Epithelial cell of proximal tubule (primary cell): ENCODE results near the gene NR2F2. TPM values are rescaled to one million over a fixed set of nuclear protein-coding genes. Genes with fewer than 3 reads are reported as not detected.

Experiments used
- DNase-seq: peaks from one replicate; pipeline ENCODE4 v3.0.0-alpha.2; 2011; ENCODE audit warnings: low read depth
- H3K4me3 ChIP-seq: 2 replicates; pipeline ENCODE4 v1.5.1; 2011; ENCODE audit warnings: low read depth, mild to moderate bottlenecking, low read length
- total RNA-seq: library from RNA; depleted of rRNA; stranded (reverse); fragments of >200 nt; gene quantifications from 2 replicates; pipeline ENCODE4 v1.2.3, GENCODE V29; 2015
- TF ChIP-seq, protein P1 (sequence below): conservative IDR thresholded peaks from 2 replicates; pipeline ENCODE4 v1.5.1; 2012; ENCODE audit warnings: low read depth, mild to moderate bottlenecking, low read length

Gene NR2F2
- total RNA-seq, 1 donor from 2014 or later = 17.6 TPM

DNA sequence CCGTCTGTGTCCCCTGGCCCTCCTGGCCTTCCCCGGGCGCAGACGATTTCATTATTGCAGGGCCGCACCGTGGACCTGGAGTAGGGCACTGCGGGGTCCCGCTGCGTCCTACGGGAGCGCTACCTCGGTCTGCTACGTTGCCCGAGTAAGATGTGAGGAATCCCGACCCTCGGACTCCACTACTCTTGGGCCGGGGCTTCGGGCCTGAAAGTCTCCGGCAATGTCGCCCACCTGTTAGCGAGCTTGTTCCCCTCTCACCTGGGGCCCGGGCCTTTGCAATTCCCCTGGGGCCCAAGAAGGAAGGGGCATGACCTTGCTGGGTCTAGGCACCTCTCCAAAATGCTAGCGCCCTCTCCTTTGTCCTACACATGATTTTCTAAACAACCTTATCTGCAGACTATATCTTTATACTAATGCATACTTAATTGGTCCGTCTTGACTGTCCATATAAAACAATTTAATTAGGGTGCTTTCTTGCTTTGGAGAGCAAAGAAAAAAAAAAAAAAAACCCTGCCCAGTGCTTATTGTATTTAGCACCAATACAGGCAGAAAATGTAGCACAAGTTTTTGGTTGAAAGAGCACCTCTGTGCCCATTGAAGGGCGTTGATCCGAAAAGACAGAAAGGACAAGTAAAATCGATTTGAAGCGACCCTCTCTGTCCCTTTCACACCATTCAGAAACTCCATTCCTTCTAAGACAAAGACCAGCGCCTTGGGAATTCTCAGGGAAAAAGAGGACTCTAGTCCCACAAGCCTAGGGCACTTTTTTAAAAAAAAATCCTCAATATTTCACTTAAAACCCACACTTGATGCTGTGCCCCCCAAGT, 7.0 kb upstream of the NR2F2 start:
- peak overlapping the region; percentile 94 for H3K4me3 ChIP-seq
- DNase-seq = no peak
- TF ChIP-seq, protein P1, sequence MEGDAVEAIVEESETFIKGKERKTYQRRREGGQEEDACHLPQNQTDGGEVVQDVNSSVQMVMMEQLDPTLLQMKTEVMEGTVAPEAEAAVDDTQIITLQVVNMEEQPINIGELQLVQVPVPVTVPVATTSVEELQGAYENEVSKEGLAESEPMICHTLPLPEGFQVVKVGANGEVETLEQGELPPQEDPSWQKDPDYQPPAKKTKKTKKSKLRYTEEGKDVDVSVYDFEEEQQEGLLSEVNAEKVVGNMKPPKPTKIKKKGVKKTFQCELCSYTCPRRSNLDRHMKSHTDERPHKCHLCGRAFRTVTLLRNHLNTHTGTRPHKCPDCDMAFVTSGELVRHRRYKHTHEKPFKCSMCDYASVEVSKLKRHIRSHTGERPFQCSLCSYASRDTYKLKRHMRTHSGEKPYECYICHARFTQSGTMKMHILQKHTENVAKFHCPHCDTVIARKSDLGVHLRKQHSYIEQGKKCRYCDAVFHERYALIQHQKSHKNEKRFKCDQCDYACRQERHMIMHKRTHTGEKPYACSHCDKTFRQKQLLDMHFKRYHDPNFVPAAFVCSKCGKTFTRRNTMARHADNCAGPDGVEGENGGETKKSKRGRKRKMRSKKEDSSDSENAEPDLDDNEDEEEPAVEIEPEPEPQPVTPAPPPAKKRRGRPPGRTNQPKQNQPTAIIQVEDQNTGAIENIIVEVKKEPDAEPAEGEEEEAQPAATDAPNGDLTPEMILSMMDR = no peak

DNA sequence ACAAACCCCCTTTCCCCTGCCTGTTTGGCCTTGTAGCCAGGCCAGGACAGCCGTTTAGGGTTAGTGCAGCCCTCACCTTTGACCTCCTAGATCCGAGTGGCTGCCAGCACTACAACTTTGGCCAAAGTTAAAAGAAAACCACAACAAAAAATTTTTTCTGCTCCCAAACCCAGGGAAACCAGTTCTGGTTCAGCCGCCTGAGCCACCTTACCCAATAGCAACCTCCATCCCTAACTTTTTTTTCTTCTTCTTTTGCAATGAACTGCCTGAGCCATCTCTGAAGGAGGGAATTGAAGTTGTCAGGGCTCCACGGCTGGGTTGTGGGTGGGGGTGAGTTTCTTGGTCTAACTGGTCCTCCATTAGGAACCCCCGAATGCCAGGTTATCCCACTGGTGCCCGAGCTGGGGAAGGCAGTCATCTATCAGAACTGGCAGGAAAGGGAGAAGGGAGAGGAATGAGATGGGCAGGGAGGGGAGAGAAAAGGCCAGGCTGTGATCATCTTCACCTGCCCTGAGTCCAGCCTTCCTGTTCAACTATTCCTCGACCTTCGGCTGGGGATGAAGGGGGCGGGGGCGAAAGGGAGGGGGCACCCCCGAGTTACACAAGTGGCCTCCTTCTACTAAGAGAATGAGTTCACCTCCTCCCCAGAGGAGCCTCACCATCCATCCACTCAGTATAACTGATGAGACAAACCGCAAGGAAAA, 6.2 kb upstream of the NR2F2 start:
- H3K4me3 ChIP-seq = peak overlapping the region; percentile 94

DNA sequence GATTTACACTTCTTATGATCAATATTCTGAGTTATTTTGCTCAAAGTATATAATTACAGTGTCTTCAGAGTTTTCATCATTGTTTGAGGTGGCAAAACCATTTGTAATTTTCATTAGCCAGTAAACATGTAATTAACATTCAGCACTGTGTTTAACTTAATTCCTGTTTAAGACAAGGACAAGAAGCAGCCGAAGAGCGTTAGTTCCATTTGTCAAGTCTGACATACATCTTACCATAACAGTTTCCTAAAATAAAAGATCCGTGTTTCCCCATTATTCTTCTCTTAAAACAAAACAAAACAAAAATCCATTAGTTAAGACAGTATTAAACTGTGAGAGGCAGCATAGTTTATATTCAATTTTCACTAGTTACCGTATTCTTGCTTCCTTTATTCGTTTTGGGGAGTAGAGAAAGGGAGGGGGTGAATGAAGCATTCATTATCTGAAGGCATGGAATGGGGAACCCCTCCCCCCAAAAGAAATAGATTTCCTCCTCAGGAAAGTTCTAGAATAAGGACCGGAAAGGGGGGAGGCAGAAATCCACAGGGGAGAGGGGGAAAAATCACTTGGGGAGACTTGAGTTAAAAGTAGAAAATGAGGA, 5.5 kb upstream of the NR2F2 start:
- DNase-seq = no peak
- peak overlapping the region; percentile 94 for H3K4me3 ChIP-seq
- TF ChIP-seq, protein P1 = no peak

More for the DNA sequence above, 6.2 kb upstream of the NR2F2 start:
- DNase-seq = no peak
- TF ChIP-seq, protein P1 = no peak

DNA sequence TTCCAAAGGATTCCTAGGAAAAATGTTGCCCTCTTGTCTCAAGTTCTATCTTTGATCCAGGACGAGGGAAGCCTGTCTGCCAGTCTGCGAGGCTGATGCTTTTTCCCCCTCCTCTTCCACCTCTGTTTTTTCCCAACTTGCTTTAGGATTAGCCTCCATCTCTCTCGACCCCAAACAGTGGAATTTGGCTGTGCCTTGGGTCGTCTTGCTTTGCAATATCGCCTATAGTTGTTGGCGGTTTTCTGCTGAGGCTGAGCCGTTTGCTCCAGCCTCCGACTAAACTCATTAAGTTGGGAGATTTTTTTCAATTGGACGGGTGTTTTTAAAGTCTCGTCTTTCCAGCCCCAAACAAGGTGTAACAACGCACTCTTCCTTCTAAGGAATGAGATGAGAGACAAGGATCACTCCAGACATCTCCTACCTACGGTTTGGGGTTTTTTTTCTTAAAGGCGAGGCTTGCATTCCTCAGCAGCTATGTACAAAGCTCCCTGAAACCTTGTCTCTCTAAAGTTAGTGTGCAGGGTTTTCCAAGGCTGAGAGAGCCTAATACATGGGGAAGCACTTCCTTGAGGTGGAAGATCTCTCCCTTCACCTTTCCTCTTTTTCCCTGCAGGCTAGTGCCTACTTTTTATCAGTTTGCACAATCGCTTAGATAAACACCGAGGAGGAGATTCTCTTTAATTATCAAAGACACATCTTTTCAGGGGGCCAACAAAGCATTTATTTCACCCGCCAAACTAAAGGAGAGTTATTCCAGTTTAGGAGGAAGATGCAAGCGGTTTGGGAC, 4.8 kb upstream of the NR2F2 start:
- DNase-seq = no peak
- H3K4me3 ChIP-seq = peak overlapping the region; percentile 94
- TF ChIP-seq, protein P1 = no peak

DNA sequence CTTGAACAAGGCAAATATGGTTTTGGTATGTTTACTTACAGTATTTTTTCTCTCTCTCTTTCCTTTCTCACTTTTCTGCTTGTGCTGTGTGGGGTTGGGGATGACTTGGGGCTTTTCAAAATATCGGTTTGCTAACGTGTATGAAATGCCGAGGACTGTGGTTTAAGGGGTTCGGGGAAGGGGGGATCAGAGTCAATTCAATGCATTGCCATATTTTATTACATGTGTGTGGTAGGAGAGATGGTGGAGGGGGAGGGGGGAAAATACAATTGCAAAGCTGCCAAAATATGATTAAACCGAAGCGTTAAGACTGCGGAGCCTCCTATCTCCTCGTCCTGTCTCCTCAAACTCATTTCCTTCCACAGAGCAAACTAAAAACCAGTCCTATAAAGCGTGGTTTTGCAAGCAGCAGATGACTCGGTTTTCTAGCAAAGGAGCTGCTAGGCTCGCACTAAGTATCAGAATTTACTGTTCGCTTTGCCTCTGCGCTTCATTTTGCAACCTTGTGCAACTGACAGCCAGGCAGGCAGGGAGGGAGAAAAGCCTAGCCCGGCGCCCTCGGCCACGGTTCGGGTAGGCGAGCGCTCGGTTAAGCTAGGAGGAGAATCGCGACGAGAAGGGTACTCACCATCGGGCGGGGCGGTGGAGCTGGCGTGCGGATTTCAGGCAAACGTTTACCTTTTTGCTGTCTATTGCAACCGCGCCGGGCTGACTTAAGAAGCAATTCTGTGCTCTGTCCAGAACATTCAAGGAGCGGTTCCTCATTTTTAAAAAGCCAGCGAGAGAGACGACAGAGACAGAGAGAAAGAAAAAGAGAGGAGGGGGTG, 4.0 kb upstream of the NR2F2 start:
- TF ChIP-seq, protein P1 = no peak
- peak overlapping the region; percentile 94 for H3K4me3 ChIP-seq
- no peak for DNase-seq

DNA sequence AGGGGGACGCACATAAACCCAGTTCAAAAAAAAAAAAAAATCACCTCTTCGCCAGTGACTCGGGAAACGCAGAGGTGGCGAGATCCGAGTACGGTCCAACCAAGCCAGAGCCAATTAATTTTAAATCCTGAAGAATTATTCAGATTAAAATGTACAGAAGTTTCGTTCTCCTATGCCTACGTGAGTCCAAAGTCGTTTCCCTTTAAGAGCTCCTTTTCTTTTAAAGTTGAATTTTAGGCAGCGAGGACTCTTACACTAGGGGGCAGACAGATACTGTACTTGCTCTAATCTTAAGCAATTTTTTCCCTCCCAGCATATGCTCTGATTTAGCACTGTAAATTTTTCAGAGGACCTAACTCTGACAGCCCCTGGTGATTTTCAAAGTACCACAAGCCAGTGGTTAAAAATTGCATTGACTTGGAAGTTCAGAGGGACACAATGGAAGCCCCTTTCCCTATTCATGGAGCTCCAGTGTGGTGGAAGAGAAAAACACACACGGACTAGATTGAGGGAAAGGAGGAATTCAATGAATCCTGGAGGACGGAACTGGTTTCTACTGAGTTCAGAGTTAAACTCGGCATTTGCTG, 3.3 kb upstream of the NR2F2 start:
- peak overlapping the region; percentile 94 for H3K4me3 ChIP-seq
- TF ChIP-seq, protein P1 = peak; percentile 82
- peak; percentile 89 for DNase-seq
